ENCODE results near the gene PLEKHA4.

PLEKHA4 gene

GRCh38 chr19:48813123-48813913, 55.1 kb downstream of the PLEKHA4 start:
- H3K36me3 Mint-ChIP-seq, result no peaks in the 10 kb centered on the region
- H3K27me3 Mint-ChIP-seq, result no peaks in the 10 kb centered on the region
- no peaks in the 10 kb centered on the region for H3K9me3 Mint-ChIP-seq (ENCODE audit: low read depth)
- no peak overlapping the region for H3K4me3 Mint-ChIP-seq
- no peak overlapping the region for H3K27ac Mint-ChIP-seq
- H3K4me1 Mint-ChIP-seq (ENCODE audit: low read depth), result peaks cover 23% of the 10 kb centered on the region

GRCh38 chr19:48812094-48812929, 56.1 kb downstream of the PLEKHA4 start:
- no peak overlapping the region for H3K27ac Mint-ChIP-seq
- H3K4me1 Mint-ChIP-seq (ENCODE audit: low read depth), result peaks cover 27% of the 10 kb centered on the region
- peak overlapping the region; percentile 81 for H3K4me3 Mint-ChIP-seq
- no peaks in the 10 kb centered on the region for H3K36me3 Mint-ChIP-seq
- H3K9me3 Mint-ChIP-seq (ENCODE audit: low read depth), result no peaks in the 10 kb centered on the region
- no peaks in the 10 kb centered on the region for H3K27me3 Mint-ChIP-seq

- H3K4me3 Mint-ChIP-seq, result peak overlapping the region; percentile 88
- no peaks in the 10 kb centered on the region for H3K27me3 Mint-ChIP-seq
- H3K4me1 Mint-ChIP-seq (ENCODE audit: low read depth), result peaks cover 25% of the 10 kb centered on the region
- H3K36me3 Mint-ChIP-seq, result no peaks in the 10 kb centered on the region
- peak overlapping the region; percentile 72 for H3K27ac Mint-ChIP-seq
- H3K9me3 Mint-ChIP-seq (ENCODE audit: low read depth), result no peaks in the 10 kb centered on the region
These were observed 58.3 kb downstream of the PLEKHA4 start for GRCh38 chr19:48810151-48810550.

- Mint-ChIP-seq H3K4me1 (ENCODE audit: low read depth) (peaks cover 24% of the 10 kb centered on the region), H3K9me3 (ENCODE audit: low read depth) (no peaks in the 10 kb centered on the region), H3K27ac (peak overlapping the region; percentile 28), H3K27me3 (no peaks in the 10 kb centered on the region), H3K36me3 (no peaks in the 10 kb centered on the region), H3K4me3 (peak overlapping the region; percentile 59)
These were observed 60.7 kb downstream of the PLEKHA4 start for GRCh38 chr19:48807590-48808308.

GRCh38 chr19:48806818-48807589, 61.4 kb downstream of the PLEKHA4 start:
- peaks cover 20% of the 10 kb centered on the region for H3K4me1 Mint-ChIP-seq (ENCODE audit: low read depth)
- no peak overlapping the region for H3K27ac Mint-ChIP-seq
- H3K27me3 Mint-ChIP-seq, result no peaks in the 10 kb centered on the region
- H3K36me3 Mint-ChIP-seq, result no peaks in the 10 kb centered on the region
- H3K4me3 Mint-ChIP-seq, result no peak overlapping the region
- no peaks in the 10 kb centered on the region for H3K9me3 Mint-ChIP-seq (ENCODE audit: low read depth)

- no peaks in the 10 kb centered on the region for H3K9me3 Mint-ChIP-seq (ENCODE audit: low read depth)
- H3K4me1 Mint-ChIP-seq (ENCODE audit: low read depth), result peaks cover 19% of the 10 kb centered on the region
- H3K27ac Mint-ChIP-seq, result no peak overlapping the region
- no peaks in the 10 kb centered on the region for H3K36me3 Mint-ChIP-seq
- H3K4me3 Mint-ChIP-seq, result no peak overlapping the region
- no peaks in the 10 kb centered on the region for H3K27me3 Mint-ChIP-seq
These were observed 61.9 kb downstream of the PLEKHA4 start for GRCh38 chr19:48806518-48806817.

- Mint-ChIP-seq H3K4me3 (no peak overlapping the region), H3K4me1 (ENCODE audit: low read depth) (peaks cover 19% of the 10 kb centered on the region), H3K9me3 (ENCODE audit: low read depth) (no peaks in the 10 kb centered on the region), H3K27ac (no peak overlapping the region), H3K36me3 (no peaks in the 10 kb centered on the region), H3K27me3 (no peaks in the 10 kb centered on the region)
These were observed 63.0 kb downstream of the PLEKHA4 start for GRCh38 chr19:48805452-48805851.

- Mint-ChIP-seq H3K36me3 (no peaks in the 10 kb centered on the region), H3K27me3 (no peaks in the 10 kb centered on the region), H3K9me3 (ENCODE audit: low read depth) (no peaks in the 10 kb centered on the region), H3K27ac (no peak overlapping the region), H3K4me1 (ENCODE audit: low read depth) (peaks cover 11% of the 10 kb centered on the region), H3K4me3 (no peak overlapping the region)
These were observed 63.9 kb downstream of the PLEKHA4 start for GRCh38 chr19:48804496-48804895.

GRCh38 chr19:48802623-48803022, 65.8 kb downstream of the PLEKHA4 start:
- peaks cover 2% of the 10 kb centered on the region for H3K4me1 Mint-ChIP-seq (ENCODE audit: low read depth)
- H3K9me3 Mint-ChIP-seq (ENCODE audit: low read depth), result no peaks in the 10 kb centered on the region
- H3K36me3 Mint-ChIP-seq, result no peaks in the 10 kb centered on the region
- H3K27me3 Mint-ChIP-seq, result no peaks in the 10 kb centered on the region
- no peak overlapping the region for H3K27ac Mint-ChIP-seq
- no peak overlapping the region for H3K4me3 Mint-ChIP-seq

GRCh38 chr19:48799358-48800300, 68.8 kb downstream of the PLEKHA4 start:
- Mint-ChIP-seq H3K9me3 (ENCODE audit: low read depth) (no peaks in the 10 kb centered on the region), H3K4me1 (ENCODE audit: low read depth) (peaks cover 6% of the 10 kb centered on the region), H3K36me3 (no peaks in the 10 kb centered on the region), H3K4me3 (no peak overlapping the region), H3K27ac (no peak overlapping the region), H3K27me3 (no peaks in the 10 kb centered on the region)

GRCh38 chr19:48798937-48799336, 69.5 kb downstream of the PLEKHA4 start:
- H3K9me3 Mint-ChIP-seq (ENCODE audit: low read depth), result no peaks in the 10 kb centered on the region
- H3K4me1 Mint-ChIP-seq (ENCODE audit: low read depth), result peaks cover 6% of the 10 kb centered on the region
- no peaks in the 10 kb centered on the region for H3K36me3 Mint-ChIP-seq
- no peak overlapping the region for H3K4me3 Mint-ChIP-seq
- no peak overlapping the region for H3K27ac Mint-ChIP-seq
- no peaks in the 10 kb centered on the region for H3K27me3 Mint-ChIP-seq

GRCh38 chr19:48797103-48797502, 71.3 kb downstream of the PLEKHA4 start:
- H3K27me3 Mint-ChIP-seq, result no peaks in the 10 kb centered on the region
- H3K4me1 Mint-ChIP-seq (ENCODE audit: low read depth), result peaks cover 6% of the 10 kb centered on the region
- H3K9me3 Mint-ChIP-seq (ENCODE audit: low read depth), result no peaks in the 10 kb centered on the region

GRCh38 chr19:48796298-48797083, 71.9 kb downstream of the PLEKHA4 start:
- Mint-ChIP-seq H3K27me3 (no peaks in the 10 kb centered on the region), H3K9me3 (ENCODE audit: low read depth) (no peaks in the 10 kb centered on the region), H3K27ac (no peak overlapping the region), H3K4me1 (ENCODE audit: low read depth) (peaks cover 6% of the 10 kb centered on the region), H3K4me3 (no peak overlapping the region), H3K36me3 (no peaks in the 10 kb centered on the region)

More at GRCh38 chr19:48797103-48797502, 71.3 kb downstream of the PLEKHA4 start:
- H3K27ac Mint-ChIP-seq, result no peak overlapping the region
- H3K36me3 Mint-ChIP-seq, result no peaks in the 10 kb centered on the region
- no peak overlapping the region for H3K4me3 Mint-ChIP-seq

All from activated naive CD8-positive, alpha-beta T cell (primary cell).